UCSD-AML1 (cell line): ENCODE results near the gene LRRC17.
"Not testable (repeated sequence)": the region's sequence is repeated elsewhere in the genome, so short reads cannot be mapped to it uniquely, and the experiment has no call there.

Experiments
- DNase-seq: peaks from one replicate; lab custom pipeline; 2025; ENCODE audit not compliant: unreplicated experiment; lab: John Stamatoyannopoulos, UW

LRRC17 gene

DNA sequence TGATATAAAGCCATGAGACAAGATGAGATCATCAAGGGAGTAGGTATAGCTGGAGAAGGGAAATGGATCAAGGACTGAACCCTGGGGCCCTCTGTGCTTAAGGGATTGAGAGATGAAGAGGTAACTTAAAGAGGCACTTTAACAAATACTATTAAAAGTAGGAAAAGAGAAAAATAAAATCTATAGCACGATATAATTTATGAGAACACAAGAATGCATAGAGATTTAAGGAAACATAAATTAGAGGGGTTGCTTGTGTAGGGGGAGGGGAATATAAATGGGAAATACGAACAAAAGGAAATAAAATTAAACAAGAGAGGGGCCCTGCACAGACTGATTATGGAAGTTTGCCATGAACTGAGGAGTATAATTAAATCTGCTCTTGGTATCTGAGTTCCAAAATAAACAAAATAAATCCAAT is 15.6 kb upstream of the LRRC17 start:
- DNase-seq, result no peak

GRCh38 chr7:102897856-102898531 is 14.8 kb upstream of the LRRC17 start:
- DNase-seq, result peak; percentile 27

- no peak for DNase-seq
Measured at GRCh38 chr7:102898532-102898859, 14.3 kb upstream of the LRRC17 start.

DNA sequence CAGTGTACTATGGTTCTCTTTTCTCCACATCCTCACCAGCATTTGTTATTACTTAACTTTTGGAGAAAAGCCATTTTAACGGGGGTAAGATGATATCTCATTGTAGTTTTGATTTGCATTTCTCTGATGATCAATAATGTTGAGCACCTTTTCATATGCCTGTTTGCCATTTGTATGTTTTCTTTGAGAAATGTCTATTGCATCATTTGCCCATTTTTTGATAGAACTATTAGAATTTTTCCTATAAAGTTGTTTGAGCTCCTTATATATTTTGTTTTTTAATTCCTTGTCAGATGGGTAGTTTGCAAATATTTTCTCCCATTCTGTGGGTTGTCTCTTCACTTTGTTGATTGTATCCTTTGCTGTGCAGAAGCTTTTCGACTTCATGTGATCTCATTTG is 10.7 kb upstream of the LRRC17 start:
- not testable (repeated sequence) for DNase-seq

DNA sequence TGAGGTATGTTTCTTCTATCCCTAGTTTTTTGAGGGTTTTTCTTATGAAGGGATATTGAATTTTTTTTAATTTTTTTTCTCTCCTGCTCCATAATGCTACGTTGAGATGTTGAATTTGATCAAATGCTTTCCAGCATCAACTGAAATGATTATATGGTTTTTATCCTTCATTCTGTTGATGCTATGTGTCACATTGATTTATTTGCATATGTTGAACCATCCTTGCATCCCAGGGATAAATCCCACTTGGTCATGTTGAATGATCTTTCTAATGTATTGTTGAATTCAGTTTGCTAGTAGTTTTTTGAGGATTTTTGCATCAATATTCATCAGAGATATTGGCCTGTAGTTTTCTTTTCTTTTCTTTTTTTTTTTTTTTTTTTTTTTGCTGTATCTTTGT is 9.2 kb upstream of the LRRC17 start:
- not testable (repeated sequence) for DNase-seq

DNA sequence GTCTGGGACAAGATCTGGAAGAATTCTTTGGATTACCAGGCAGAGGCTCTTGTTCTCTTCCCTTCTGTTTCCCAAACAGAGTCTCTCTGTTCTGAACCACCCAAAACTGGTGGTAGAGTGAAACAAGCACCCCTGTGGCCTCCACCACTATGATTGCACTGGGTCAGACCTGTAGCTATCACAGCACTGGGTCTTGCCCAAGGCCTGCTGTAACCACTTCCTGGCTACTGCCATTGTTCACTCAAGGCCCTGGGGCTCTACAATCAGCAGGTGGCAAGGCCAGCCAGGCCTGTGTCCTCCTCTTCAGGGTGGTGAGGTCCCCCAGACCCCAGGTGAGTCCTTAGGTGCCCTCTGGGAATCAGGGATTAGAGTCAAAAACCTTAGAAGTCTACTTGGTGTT is 4.1 kb upstream of the LRRC17 start:
- DNase-seq, result no peak

- DNase-seq, result no peak
Measured at GRCh38 chr7:102913826-102914225, 1.0 kb downstream of the LRRC17 start.

DNA sequence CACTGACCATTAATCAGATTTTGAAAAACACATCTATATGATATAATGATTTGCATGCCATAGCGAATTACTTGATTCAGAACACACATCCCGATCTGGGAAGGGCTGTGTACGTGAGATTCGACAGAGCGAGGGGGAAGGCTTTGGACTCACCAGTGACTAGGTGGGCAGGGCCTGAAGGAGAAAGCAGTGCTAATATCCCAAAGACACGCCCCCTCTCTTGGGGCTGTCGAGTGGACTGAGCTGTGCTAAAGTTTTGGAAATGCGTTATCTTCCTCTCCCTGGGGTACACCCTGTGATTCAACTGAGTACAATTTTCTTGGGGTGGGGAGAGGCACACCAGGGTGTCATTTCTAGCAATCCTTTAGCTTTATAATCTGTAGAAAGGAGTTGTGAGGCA is 1.8 kb downstream of the LRRC17 start:
- no peak for DNase-seq

GRCh38 chr7:102916426-102916825 is 3.6 kb downstream of the LRRC17 start:
- DNase-seq, result no peak

DNA sequence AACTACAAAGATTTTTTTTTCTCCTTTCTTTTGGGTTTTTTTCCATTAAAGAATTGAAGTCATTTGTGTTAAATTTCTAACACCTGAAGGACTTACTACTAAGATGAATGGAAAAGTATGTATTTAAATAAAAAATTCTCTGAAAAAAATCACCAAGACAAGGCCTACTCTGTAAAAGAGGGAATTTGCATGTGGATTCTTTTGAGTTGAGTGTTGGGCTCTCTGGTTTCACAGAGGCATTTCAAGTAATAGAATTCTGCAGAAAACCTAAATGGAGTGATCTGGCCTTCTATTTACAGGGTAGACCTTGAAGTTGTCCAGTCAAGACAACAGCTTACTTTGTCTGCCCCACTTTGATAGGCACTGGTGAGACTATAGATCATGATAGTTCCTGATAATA is 4.1 kb downstream of the LRRC17 start:
- no peak for DNase-seq

- no peak for DNase-seq
Measured at GRCh38 chr7:102917436-102918353, 4.9 kb downstream of the LRRC17 start.

- no peak for DNase-seq
Measured at GRCh38 chr7:102918845-102919244, 6.0 kb downstream of the LRRC17 start.

GRCh38 chr7:102925976-102926782 is 13.4 kb downstream of the LRRC17 start:
- DNase-seq, result no peak

DNA sequence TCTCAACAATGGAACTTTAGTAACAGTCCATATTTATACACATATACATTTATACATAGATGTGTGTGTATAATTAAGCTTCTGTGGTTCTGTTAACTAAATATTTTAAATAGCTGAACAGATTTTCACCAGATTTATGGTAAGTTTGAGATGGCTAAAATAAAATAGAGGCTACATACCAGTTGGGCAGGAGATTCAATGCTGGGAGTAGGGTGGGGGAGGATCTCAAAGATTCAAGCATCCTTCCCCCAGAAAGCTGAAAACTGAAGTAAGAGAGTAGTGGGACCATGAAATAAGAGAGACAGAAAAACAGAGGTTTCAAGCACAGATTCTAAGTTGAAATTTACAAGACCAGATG is 14.0 kb downstream of the LRRC17 start:
- no peak for DNase-seq

DNA sequence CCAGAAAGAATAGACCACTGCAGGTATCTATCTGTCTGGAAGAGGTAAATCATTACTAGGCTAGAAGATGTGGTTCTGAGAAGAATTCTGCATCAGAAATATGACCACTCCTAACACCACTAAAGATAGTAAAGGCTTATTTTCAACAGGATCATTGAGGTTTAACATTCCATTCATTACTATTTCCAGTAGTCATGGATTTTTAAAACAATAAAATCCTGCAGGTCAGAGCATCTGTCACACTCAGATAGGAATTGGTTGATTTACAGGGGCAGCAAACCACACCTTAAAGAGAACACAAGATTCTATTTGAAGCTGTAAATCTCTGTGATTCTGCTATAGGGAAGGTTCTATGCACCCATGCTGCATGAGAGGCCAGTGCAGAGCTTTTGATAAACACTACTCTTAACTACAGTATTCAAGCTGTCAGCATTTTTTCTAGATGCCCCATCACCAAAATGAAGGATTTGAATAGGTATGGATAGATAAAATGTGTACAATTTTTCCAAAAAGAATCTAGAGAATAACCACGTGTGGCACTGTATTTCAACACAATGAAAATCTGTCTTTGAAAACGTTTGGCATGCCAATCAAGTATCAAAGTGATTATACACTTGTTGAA is 14.6 kb downstream of the LRRC17 start:
- DNase-seq, result no peak

DNA sequence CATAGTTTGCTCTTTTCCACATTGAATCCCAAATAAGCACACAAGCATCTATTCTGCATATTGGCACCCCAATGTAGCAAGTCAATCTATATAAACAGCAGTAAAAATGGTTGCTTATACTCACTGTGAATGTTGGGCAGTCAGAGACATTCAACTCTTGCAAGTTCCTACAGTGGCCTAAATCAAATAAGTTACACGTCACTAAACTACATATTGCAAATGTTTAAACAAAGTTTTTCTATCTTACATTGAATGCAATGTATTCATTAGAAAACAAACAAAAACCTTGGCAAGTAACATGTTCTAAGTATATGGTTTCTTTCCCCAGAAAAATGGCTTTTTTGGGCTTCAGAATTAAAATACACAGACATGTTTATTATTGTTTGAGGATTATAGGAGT is 19.0 kb downstream of the LRRC17 start:
- DNase-seq, result no peak

DNA sequence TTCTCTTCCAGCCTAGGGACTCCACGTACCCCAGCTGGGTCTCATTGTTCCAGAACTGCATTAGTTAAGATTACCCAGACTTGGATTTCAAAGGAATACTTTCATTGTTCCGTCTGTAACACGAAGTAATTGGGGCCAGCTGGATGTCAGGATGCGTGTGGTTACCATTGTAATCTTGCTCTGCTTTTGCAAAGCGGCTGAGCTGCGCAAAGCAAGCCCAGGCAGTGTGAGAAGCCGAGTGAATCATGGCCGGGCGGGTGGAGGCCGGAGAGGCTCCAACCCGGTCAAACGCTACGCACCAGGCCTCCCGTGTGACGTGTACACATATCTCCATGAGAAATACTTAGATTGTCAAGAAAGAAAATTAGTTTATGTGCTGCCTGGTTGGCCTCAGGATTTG is 21.0 kb downstream of the LRRC17 start:
- no peak for DNase-seq

DNA sequence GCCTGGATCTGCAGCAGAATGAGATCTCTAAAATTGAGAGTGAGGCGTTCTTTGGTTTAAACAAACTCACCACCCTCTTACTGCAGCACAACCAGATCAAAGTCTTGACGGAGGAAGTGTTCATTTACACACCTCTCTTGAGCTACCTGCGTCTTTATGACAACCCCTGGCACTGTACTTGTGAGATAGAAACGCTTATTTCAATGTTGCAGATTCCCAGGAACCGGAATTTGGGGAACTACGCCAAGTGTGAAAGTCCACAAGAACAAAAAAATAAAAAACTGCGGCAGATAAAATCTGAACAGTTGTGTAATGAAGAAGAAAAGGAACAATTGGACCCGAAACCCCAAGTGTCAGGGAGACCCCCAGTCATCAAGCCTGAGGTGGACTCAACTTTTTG is 21.4 kb downstream of the LRRC17 start:
- no peak for DNase-seq

GRCh38 chr7:102934701-102935100 is 21.9 kb downstream of the LRRC17 start:
- DNase-seq, result no peak

DNA sequence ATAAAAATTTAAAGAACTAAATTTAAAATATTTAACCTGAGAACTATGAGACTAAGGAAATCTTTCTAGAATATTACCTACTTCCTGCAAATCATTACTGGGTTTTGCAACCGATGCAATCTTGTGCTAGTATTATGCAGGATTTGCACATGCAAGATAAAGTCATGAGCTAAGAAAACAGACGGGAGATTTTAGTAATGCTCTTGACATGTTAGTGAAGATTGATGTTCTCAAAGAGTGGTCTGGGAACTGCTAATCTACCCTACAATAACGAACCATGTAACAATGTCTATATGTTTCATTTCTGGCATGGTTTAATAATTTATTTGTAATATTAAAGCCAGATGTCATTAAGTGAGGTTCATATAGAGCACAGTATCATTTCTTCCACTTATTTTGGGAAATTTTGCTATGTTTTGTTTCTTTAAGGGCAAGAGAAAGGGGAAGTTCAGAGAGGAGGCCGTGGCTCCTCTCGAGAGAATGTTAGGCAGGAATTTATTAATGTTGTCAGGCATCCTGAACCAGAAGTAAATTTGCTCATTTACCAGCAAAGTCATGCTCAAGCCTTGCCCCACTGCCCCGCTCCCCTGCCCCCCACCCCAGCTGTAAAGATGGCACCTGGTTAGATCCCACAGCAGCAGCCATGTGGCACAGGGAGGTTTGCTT is 22.8 kb downstream of the LRRC17 start:
- DNase-seq, result no peak

- no peak for DNase-seq
Measured at GRCh38 chr7:102938679-102939078, 25.9 kb downstream of the LRRC17 start.
